Astrocyte of the cerebellum (primary cell): ENCODE results near the gene PSMB9.
"Not testable (repeated sequence)": the region's sequence is repeated elsewhere in the genome, so short reads cannot be mapped to it uniquely, and the experiment has no call there.

Experiments used
- DNase-seq: peaks from one replicate; pipeline ENCODE4 v3.0.0-alpha.2; 2011; ENCODE audit warnings: low read depth
- H3K4me3 ChIP-seq: 2 replicates; pipeline ENCODE4 v1.5.1; 2011; ENCODE audit warnings: mild to moderate bottlenecking, low read depth, low read length, moderate library complexity
- CTCF ChIP-seq: IDR thresholded peaks from 2 replicates; pipeline ENCODE4 v1.5.1; 2012; ENCODE audit warnings: low read length, low read depth, moderate library complexity, mild to moderate bottlenecking; ENCODE audit errors: missing control alignments
- in situ Hi-C: cut with HindIII; loops from 2 replicates; pipeline ENCODE4 v1.10.0; 2017; ENCODE audit warnings: low sequenced_read_pairs

Gene PSMB9

DNA sequence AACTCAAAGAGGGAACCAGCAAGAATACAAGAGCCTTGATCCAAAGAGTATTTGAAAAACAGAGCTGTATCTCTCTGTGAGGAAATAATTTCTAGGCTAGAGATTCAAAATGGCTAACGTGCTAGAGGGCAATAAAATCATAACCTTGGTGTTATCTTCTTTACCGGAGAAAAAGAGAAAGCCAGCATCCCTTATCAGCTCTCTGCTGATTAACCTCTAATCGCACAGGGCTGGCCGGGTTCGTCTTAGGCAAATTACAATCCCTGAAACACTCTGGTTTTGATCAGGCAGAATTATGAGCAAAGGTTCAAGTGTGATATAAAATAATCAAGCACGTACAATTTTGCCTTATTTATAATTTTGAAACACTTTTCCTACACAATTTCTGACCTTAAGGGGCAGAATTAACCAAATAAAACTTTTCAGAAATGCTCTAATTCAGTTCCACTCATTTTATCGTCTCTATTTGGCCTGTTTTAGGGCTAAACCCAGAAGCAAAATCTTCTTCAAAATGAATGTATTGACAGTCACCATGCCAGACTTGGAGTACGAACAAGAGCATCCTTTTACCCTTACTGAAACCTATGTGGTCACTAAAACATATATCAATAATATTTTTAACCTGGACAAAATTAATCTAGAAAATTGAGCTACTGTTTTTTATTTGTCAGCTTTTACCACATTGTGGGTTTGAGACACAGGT is 13.7 kb downstream of the PSMB9 start:
- in situ Hi-C loops: no loop called here
- DNase-seq: no peak
- no peak for TF ChIP-seq CTCF
- H3K4me3 ChIP-seq: no peak overlapping the region

- in situ Hi-C loops: no loop called here
- peak; percentile 89 for TF ChIP-seq CTCF
- no peak overlapping the region for H3K4me3 ChIP-seq
- peak; percentile 64 for DNase-seq
These were observed 14.3 kb downstream of the PSMB9 start for GRCh38 chr6:32868257-32868788.

DNA sequence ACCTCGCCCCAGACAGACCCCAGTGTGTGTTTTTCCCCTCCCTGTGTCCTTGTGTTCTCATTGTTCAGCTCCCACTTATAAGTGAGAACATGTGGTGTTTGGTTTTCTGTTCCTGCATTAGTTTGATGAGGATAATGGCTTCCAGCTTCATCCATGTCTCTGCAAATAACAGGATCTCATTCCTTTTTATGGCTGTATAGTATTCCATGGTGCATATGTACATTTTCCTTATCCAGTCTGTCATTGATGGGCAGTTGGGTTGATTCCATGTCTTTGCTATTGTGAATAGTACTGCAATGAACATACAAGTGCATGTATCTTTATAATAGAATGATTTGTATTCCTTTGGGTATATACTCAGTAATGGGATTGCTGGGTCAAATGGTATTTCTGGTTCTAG is 20.0 kb downstream of the PSMB9 start:
- in situ Hi-C loops: not testable (repeated sequence)

DNA sequence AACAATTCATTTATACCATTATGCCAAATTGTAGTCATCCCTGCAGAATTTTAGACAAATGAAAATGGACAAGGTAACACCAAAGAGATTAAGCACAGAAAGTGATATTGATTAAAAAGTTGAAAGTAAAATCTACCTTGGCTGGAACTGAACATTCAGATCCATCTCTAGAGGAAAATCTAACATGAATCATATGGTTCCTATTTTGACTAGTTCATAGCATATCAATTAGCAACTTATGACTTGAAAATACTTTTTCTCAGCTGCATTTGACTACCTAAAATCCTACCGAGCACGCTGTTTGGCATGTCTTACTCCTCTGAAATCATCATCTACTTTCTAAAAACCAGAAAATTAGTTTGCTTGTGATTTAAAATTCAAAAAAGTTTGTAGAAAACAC is 22.6 kb downstream of the PSMB9 start:
- in situ Hi-C loops: no loop called here
- TF ChIP-seq CTCF: no peak
- no peak overlapping the region for H3K4me3 ChIP-seq
- no peak for DNase-seq

More for the DNA sequence above, 20.0 kb downstream of the PSMB9 start:
- H3K4me3 ChIP-seq, DNase-seq: not testable (repeated sequence)

DNA sequence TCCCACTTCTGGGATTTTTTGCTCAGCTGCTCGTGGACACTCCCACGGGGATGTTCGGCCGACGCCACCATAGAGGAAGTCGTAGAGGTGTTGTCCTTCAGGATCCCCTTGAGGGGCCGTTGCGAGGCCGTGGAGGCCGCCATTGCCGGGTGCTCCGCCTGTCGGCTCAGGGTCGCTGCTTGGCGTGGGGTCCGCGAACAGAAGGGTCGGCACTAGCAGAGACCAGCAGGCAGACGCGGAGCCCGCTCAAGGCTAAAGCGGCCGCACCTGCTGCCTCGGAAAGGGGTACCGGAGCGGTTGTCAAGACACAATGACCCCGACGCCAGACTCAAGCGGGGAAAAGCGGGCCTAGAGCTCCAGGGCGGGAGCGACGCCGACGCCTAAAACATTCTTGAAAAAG is 25.7 kb downstream of the PSMB9 start:
- H3K4me3 ChIP-seq: no peak overlapping the region
- no peak for TF ChIP-seq CTCF
- in situ Hi-C loops: no loop called here
- DNase-seq: no peak

GRCh38 chr6:32880962-32881361 is 27.0 kb downstream of the PSMB9 start:
- in situ Hi-C loops, H3K4me3 ChIP-seq: not testable (repeated sequence)

DNA sequence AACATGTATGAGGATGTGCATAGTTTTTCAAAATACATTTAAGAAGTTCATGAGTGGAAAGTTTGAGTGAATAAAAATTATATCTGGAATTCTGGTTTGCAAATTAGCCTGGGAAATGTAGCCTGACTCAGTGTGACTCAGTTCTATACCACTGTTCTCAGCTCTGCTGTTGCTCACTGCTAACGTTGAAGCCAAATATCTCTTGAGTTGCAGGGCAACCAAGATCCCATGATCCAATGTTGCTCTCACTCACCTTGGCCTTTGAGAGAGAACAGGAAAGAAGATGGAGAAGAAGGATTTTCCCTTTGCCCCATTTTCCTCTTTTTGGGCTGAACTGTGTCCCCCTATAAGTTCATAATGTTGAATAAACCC is 28.9 kb downstream of the PSMB9 start:
- no peak for DNase-seq
- no peak for TF ChIP-seq CTCF
- no peak overlapping the region for H3K4me3 ChIP-seq
- in situ Hi-C loops: no loop called here

More at GRCh38 chr6:32880962-32881361, 27.0 kb downstream of the PSMB9 start:
- not testable (repeated sequence) for DNase-seq
